ENCODE measurements around the gene SERPINB6. TPM values are rescaled to one million over a fixed set of nuclear protein-coding genes. Genes with fewer than 3 reads are reported as not detected.

SERPINB6 gene
- polyA plus RNA-seq, 1 of the 3 experiments (the other 2 are of a cell fraction): 102 TPM

- Histone ChIP-seq H3F3A (replicated peaks; ENCODE audit: insufficient read depth) (no peaks in the 10 kb centered on the region), H3K4me1 (ENCODE audit: control insufficient read depth in 1 of 2, insufficient read depth in 2 of 2, low read depth in 1 of 2, low read length in 1 of 2) (no peaks in the 10 kb centered on the region), H3K27me3 (ENCODE audit: insufficient read depth) (no peaks in the 10 kb centered on the region; the same call in 1 of the 2 replicates), H3K4me3 (ENCODE audit: low read depth in 2 of 2, low read length in 1 of 2) (no peak overlapping the region), H3K9ac (no peak overlapping the region), H3K27ac (ENCODE audit: low read depth in 2 of 2, low read length in 1 of 2) (no peak overlapping the region), H3K79me2 (ENCODE audit: insufficient read depth) (no peaks in the 10 kb centered on the region), H3K4me2 (no peak overlapping the region), H3K36me3 (replicated peaks in 1 of 2; ENCODE audit: control insufficient read depth in 1 of 2, insufficient read depth in 2 of 2, low read length in 1 of 2) (no peaks in the 10 kb centered on the region), H4K20me1 (ENCODE audit: insufficient read depth) (no peaks in the 10 kb centered on the region), H3K9me2 (no peaks in the 10 kb centered on the region), H3K9me3 (no peaks in the 10 kb centered on the region), H2AFZ (ENCODE audit: low read depth) (no peak overlapping the region)
- no peak for DNase-seq
- WGBS (ENCODE audit: low lambda C conversion rate): 90% methylated on average over 4 of the region's 4 CpGs
- POLR2A ChIA-PET: no interaction called here
- CTCF ChIA-PET: interaction anchor here (1.5 to 4.2 kb wide), 2 partner anchors 13 to 72 kb away, joined by 5 to 20 read pairs; no protein-coding TSS in a partner anchor
- no peak for TF ChIP-seq TEAD4 (IDR thresholded peaks at IDR 0.05; ENCODE audit: borderline replicate concordance, insufficient read depth)
- TF ChIP-seq SIN3A (IDR thresholded peaks at IDR 0.05; ENCODE audit: borderline replicate concordance, low read depth, low read length): no peak
These were observed 52.4 kb downstream of the SERPINB6 start for GRCh38 chr6:2918936-2919335.

- H3K4me3 ChIP-seq (ENCODE audit: low read depth in 2 of 2, low read length in 1 of 2): no peak overlapping the region
- no peak overlapping the region for H3K27ac ChIP-seq (ENCODE audit: low read depth in 2 of 2, low read length in 1 of 2)
- H3K9me2 ChIP-seq: no peaks in the 10 kb centered on the region
- no peaks in the 10 kb centered on the region for H3F3A ChIP-seq (replicated peaks; ENCODE audit: insufficient read depth)
- no peaks in the 10 kb centered on the region for H4K20me1 ChIP-seq (ENCODE audit: insufficient read depth)
- 80% methylated on average over 13 of the region's 14 CpGs for WGBS (ENCODE audit: low lambda C conversion rate)
- H3K4me1 ChIP-seq (ENCODE audit: control insufficient read depth in 1 of 2, insufficient read depth in 2 of 2, low read depth in 1 of 2, low read length in 1 of 2): no peaks in the 10 kb centered on the region
- no peaks in the 10 kb centered on the region for H3K9me3 ChIP-seq
- CTCF ChIA-PET: no interaction called here
- no peak overlapping the region for H2AFZ ChIP-seq (ENCODE audit: low read depth)
- H3K4me2 ChIP-seq: no peak overlapping the region
- no peak for DNase-seq
- H3K79me2 ChIP-seq (ENCODE audit: insufficient read depth): no peaks in the 10 kb centered on the region
- POLR2A ChIA-PET: no interaction called here
- TF ChIP-seq TCF12 (IDR thresholded peaks at IDR 0.05) (no peak), IRF3 (IDR thresholded peaks at IDR 0.05; ENCODE audit: low read depth, low read length) (no peak), ZBTB33 (IDR thresholded peaks at IDR 0.05; ENCODE audit: borderline replicate concordance, low read depth) (no peak), NRF1 (IDR thresholded peaks at IDR 0.05; ENCODE audit: low read depth, low read length) (no peak), RCOR1 (IDR thresholded peaks at IDR 0.05; ENCODE audit: low read length) (no peak), EP300 (IDR thresholded peaks at IDR 0.05; ENCODE audit: borderline replicate concordance in 1 of 2, low read depth in 1 of 2, low read length in 1 of 2) (no peak), PBX3 (IDR thresholded peaks at IDR 0.05) (no peak), SMC3 (IDR thresholded peaks at IDR 0.05; ENCODE audit: low read depth, low read length) (no peak), TAF1 (IDR thresholded peaks at IDR 0.05; ENCODE audit: borderline replicate concordance, low read depth, low read length) (no peak), MXI1 (IDR thresholded peaks at IDR 0.05; ENCODE audit: low read depth, low read length) (no peak), FOXJ3 (CRISPR knock-in tag; IDR thresholded peaks at IDR 0.05) (no peak)
- no peaks in the 10 kb centered on the region; the same call in 1 of the 2 replicates for H3K27me3 ChIP-seq (ENCODE audit: insufficient read depth)
- no peak overlapping the region for H3K9ac ChIP-seq
- no peaks in the 10 kb centered on the region for H3K36me3 ChIP-seq (replicated peaks in 1 of 2; ENCODE audit: control insufficient read depth in 1 of 2, insufficient read depth in 2 of 2, low read length in 1 of 2)
These were observed 53.4 kb downstream of the SERPINB6 start for GRCh38 chr6:2917801-2918445.

Measured in SK-N-SH (cell line).